MM.1S (cell line): Measurements from ENCODE around the gene VTN.

Experiments used
- DNase-seq: peaks from one replicate; pipeline ENCODE4 v3.0.0-alpha.2; 2015
- H2AFZ ChIP-seq: fragments of 300-600 bp; sonication (generic); 2 replicates; pipeline ENCODE4 v1.6.0; 2016; ENCODE audit warnings: antibody characterized with exemption, low read length
- H3F3A ChIP-seq: fragments of 300-600 bp; sonication (generic); 2 replicates; pipeline ENCODE4 v1.6.1; 2016; ENCODE audit warnings: mild to moderate bottlenecking, antibody characterized with exemption, low read length, moderate library complexity, mixed read lengths; ENCODE audit not compliant: insufficient read depth
- H3K27ac ChIP-seq: fragments of 300-600 bp; sonication (generic); 2 replicates; pipeline ENCODE4 v1.5.1; 2016; ENCODE audit warnings: mild to moderate bottlenecking, low read length
- H3K27me3 ChIP-seq: fragments of 300-600 bp; sonication (generic); replicated peaks from 2 replicates; pipeline ENCODE4 v1.6.0; 2016; ENCODE audit warnings: low read length; ENCODE audit not compliant: insufficient read depth
- H3K36me3 ChIP-seq: fragments of 300-600 bp; sonication (generic); replicated peaks from 2 replicates; pipeline ENCODE4 v1.6.1; 2016; ENCODE audit warnings: mild to moderate bottlenecking, low read length, mixed read lengths; ENCODE audit not compliant: insufficient read depth
- H3K4me1 ChIP-seq: fragments of 300-600 bp; sonication (generic); 2 replicates; pipeline ENCODE4 v1.6.1; 2016; ENCODE audit warnings: low read length, mixed read lengths
- H3K4me2 ChIP-seq: fragments of 300-600 bp; sonication (generic); 2 replicates; pipeline ENCODE4 v1.6.0; 2016; ENCODE audit warnings: low read depth, low read length
- H3K4me3 ChIP-seq: fragments of 300-600 bp; sonication (generic); 2 replicates; pipeline ENCODE4 v1.5.1; 2016; ENCODE audit warnings: low read length, mixed read lengths
- H3K79me2 ChIP-seq: fragments of 300-600 bp; sonication (generic); 2 replicates; pipeline ENCODE4 v1.6.1; 2016; ENCODE audit warnings: mixed run types, low read length, mixed read lengths
- H3K9ac ChIP-seq: fragments of 300-600 bp; sonication (generic); 2 replicates; pipeline ENCODE4 v1.6.1; 2016; ENCODE audit warnings: low read length, mixed read lengths
- H3K9me2 ChIP-seq: fragments of 300-600 bp; sonication (generic); replicated peaks from 2 replicates; pipeline ENCODE4 v1.6.1; 2016; ENCODE audit warnings: mild to moderate bottlenecking, low read length, mixed read lengths; ENCODE audit not compliant: insufficient read depth
- H3K9me3 ChIP-seq: fragments of 300-600 bp; sonication (generic); replicated peaks from 2 replicates; pipeline ENCODE4 v1.6.1; 2016; ENCODE audit warnings: mild to moderate bottlenecking, low read length, mixed read lengths; ENCODE audit not compliant: insufficient read depth
- H4K20me1 ChIP-seq: fragments of 300-600 bp; sonication (generic); 2 replicates; pipeline ENCODE4 v1.6.1; 2016; ENCODE audit warnings: mild to moderate bottlenecking, low read length, moderate library complexity, mixed read lengths; ENCODE audit not compliant: insufficient read depth
- CTCF ChIP-seq: fragments of 300-600 bp; sonication (generic); IDR thresholded peaks from 2 replicates; pipeline ENCODE4 v1.5.1; 2016; ENCODE audit warnings: antibody characterized with exemption, low read length, mixed read lengths
- EZH2 ChIP-seq: fragments of 300-600 bp; sonication (generic); optimal IDR thresholded peaks from 2 replicates; pipeline ENCODE3; 2017; ENCODE audit warnings: low read depth, mild to moderate bottlenecking, antibody characterized with exemption, low read length, mixed read lengths
- EZH2phosphoT487 ChIP-seq: fragments of 300-600 bp; sonication (generic); IDR thresholded peaks from 2 replicates; pipeline ENCODE4 v1.6.1; 2018; ENCODE audit warnings: antibody characterized with exemption, low read length

VTN gene

GRCh38 chr17:28398280-28398981, 28.3 kb upstream of the VTN start:
- Histone ChIP-seq H3K4me1 (no peaks in the 10 kb centered on the region), H3K4me2 (no peak overlapping the region)

GRCh38 chr17:28397687-28398279, 27.7 kb upstream of the VTN start:
- no peak overlapping the region for H3K9ac ChIP-seq
- no peak overlapping the region for H3K4me2 ChIP-seq
- DNase-seq = no peak
- no peak overlapping the region for H3K27ac ChIP-seq
- no peak overlapping the region for H2AFZ ChIP-seq
- TF ChIP-seq EZH2 (no peak), EZH2phosphoT487 (no peak), CTCF (no peak)
- no peaks in the 10 kb centered on the region for H3K79me2 ChIP-seq
- H3K4me3 ChIP-seq = no peak overlapping the region
- H4K20me1 ChIP-seq = no peaks in the 10 kb centered on the region
- H3K9me2 ChIP-seq = no peaks in the 10 kb centered on the region
- no peaks in the 10 kb centered on the region for H3K4me1 ChIP-seq
- H3K9me3 ChIP-seq = no peaks in the 10 kb centered on the region
- H3F3A ChIP-seq = no peaks in the 10 kb centered on the region
- H3K36me3 ChIP-seq = no peaks in the 10 kb centered on the region
- no peaks in the 10 kb centered on the region for H3K27me3 ChIP-seq

More at GRCh38 chr17:28398280-28398981, 28.3 kb upstream of the VTN start:
- H3K27me3 ChIP-seq = no peaks in the 10 kb centered on the region
- H3F3A ChIP-seq = no peaks in the 10 kb centered on the region
- H3K36me3 ChIP-seq = no peaks in the 10 kb centered on the region
- H3K79me2 ChIP-seq = no peaks in the 10 kb centered on the region
- TF ChIP-seq EZH2 (no peak), EZH2phosphoT487 (no peak), CTCF (no peak)
- no peak overlapping the region for H3K27ac ChIP-seq
- H3K4me3 ChIP-seq = no peak overlapping the region
- no peak for DNase-seq
- no peak overlapping the region for H2AFZ ChIP-seq
- H3K9me2 ChIP-seq = no peaks in the 10 kb centered on the region
- H3K9me3 ChIP-seq = no peaks in the 10 kb centered on the region
- no peaks in the 10 kb centered on the region for H4K20me1 ChIP-seq
- no peak overlapping the region for H3K9ac ChIP-seq

GRCh38 chr17:28397275-28397674, 27.2 kb upstream of the VTN start:
- Histone ChIP-seq H3F3A (no peaks in the 10 kb centered on the region), H2AFZ (no peak overlapping the region), H3K27me3 (no peaks in the 10 kb centered on the region), H3K79me2 (no peaks in the 10 kb centered on the region), H3K4me1 (no peaks in the 10 kb centered on the region), H3K27ac (no peak overlapping the region), H4K20me1 (no peaks in the 10 kb centered on the region), H3K36me3 (no peaks in the 10 kb centered on the region), H3K4me2 (no peak overlapping the region), H3K9me3 (no peaks in the 10 kb centered on the region), H3K9me2 (no peaks in the 10 kb centered on the region), H3K9ac (no peak overlapping the region), H3K4me3 (no peak overlapping the region)
- DNase-seq = no peak
- no peak for TF ChIP-seq EZH2
- no peak for TF ChIP-seq CTCF
- TF ChIP-seq EZH2phosphoT487 = no peak
